Stimulated activated CD8-positive, alpha-beta memory T cell treated with anti-CD3 and anti-CD28 coated beads, Interleukin-12 subunit alpha, Interleukin-12 subunit beta, amount 100 ng/mL, for 24 hours (primary cell): ENCODE measurements around the gene GPC6.

Source experiments
- DNase-seq: peaks from one replicate; pipeline ENCODE4 v3.0.0-alpha.2; 2020; ENCODE audit errors: extremely low read depth

The GPC6 gene

GRCh38 chr13:93499991-93500390 lies 273.4 kb downstream of the GPC6 start:
- DNase-seq: no peak

- no peak for DNase-seq
Observed at GRCh38 chr13:93502071-93502470, 275.5 kb downstream of the GPC6 start.

- no peak for DNase-seq
Observed at GRCh38 chr13:93502987-93503615, 276.5 kb downstream of the GPC6 start.

- DNase-seq: no peak
Observed at GRCh38 chr13:93505104-93505952, 278.7 kb downstream of the GPC6 start.

- no peak for DNase-seq
Observed at GRCh38 chr13:93511011-93511410, 284.4 kb downstream of the GPC6 start.

GRCh38 chr13:93515267-93515666 lies 288.7 kb downstream of the GPC6 start:
- DNase-seq: no peak

GRCh38 chr13:93517658-93518057 lies 291.1 kb downstream of the GPC6 start:
- no peak for DNase-seq

- DNase-seq: no peak
Observed at GRCh38 chr13:93521307-93521706, 294.7 kb downstream of the GPC6 start.

GRCh38 chr13:93522501-93522900 lies 295.9 kb downstream of the GPC6 start:
- no peak for DNase-seq

- no peak for DNase-seq
Observed at GRCh38 chr13:93525087-93525486, 298.5 kb downstream of the GPC6 start.

- no peak for DNase-seq
Observed at GRCh38 chr13:93527748-93528297, 301.2 kb downstream of the GPC6 start.

- no peak for DNase-seq
Observed at GRCh38 chr13:93529961-93530360, 303.4 kb downstream of the GPC6 start.

GRCh38 chr13:93534181-93534700 lies 307.6 kb downstream of the GPC6 start:
- no peak for DNase-seq

- no peak for DNase-seq
Observed at GRCh38 chr13:93535251-93535650, 308.6 kb downstream of the GPC6 start.

GRCh38 chr13:93539914-93540313 lies 313.3 kb downstream of the GPC6 start:
- no peak for DNase-seq

GRCh38 chr13:93547886-93548285 lies 321.3 kb downstream of the GPC6 start:
- DNase-seq: no peak

- no peak for DNase-seq
Observed at GRCh38 chr13:93549326-93550005, 322.9 kb downstream of the GPC6 start.

- no peak for DNase-seq
Observed at GRCh38 chr13:93550236-93550635, 323.6 kb downstream of the GPC6 start.

GRCh38 chr13:93552596-93552995 lies 326.0 kb downstream of the GPC6 start:
- no peak for DNase-seq

- no peak for DNase-seq
Observed at GRCh38 chr13:93554514-93554913, 327.9 kb downstream of the GPC6 start.

GRCh38 chr13:93558637-93559036 lies 332.0 kb downstream of the GPC6 start:
- DNase-seq: no peak

GRCh38 chr13:93559718-93560117 lies 333.1 kb downstream of the GPC6 start:
- no peak for DNase-seq
